Tibial artery (tissue), 4 donors: ENCODE data around the gene ZNG1A.
"Not testable (repeated sequence)": the region's sequence is repeated elsewhere in the genome, so short reads cannot be mapped to it uniquely, and the experiment has no call there.

Source experiments
- DNase-seq, 2 donors: peaks; one replicate each; pipeline ENCODE4 v3.0.0-alpha.2; 2019
- H3K27ac ChIP-seq, 2 donors: fragments of 200-600 bp; sonication (generic) in 1 of 2; 1 replicate in 1 of 2; 2 replicates in 1 of 2; pipeline ENCODE4 v1.5.1; 2018 to 2019; ENCODE audit warnings: mild to moderate bottlenecking in 1 of 2
- H3K27me3 ChIP-seq, 2 donors: fragments of 200-600 bp; sonication (generic) in 1 of 2; one replicate each; pipeline versions ENCODE4 v1.5.1 to v1.6.0; 2016 to 2019
- H3K36me3 ChIP-seq, 3 donors: fragments of 200-600 bp; sonication (generic) in 2 of 3; one replicate each; pipeline ENCODE4 v1.5.1; 2016 to 2019; ENCODE audit warnings: mild to moderate bottlenecking in 2 of 3
- H3K4me1 ChIP-seq, 4 donors: fragments of 200-600 bp; sonication (generic) in 2 of 4; 1 replicate in 3 of 4; 2 replicates in 1 of 4; pipeline ENCODE4 v1.5.1; 2016 to 2019
- H3K4me3 ChIP-seq, 2 donors: fragments of 200-600 bp; sonication (generic) in 1 of 2; 1 replicate in 1 of 2; 2 replicates in 1 of 2; pipeline ENCODE4 v1.5.1; 2018 to 2019; ENCODE audit warnings: mild to moderate bottlenecking in 2 of 2
- H3K9me3 ChIP-seq, 3 donors: fragments of 200-600 bp; sonication (generic) in 1 of 3; one replicate each; pipeline ENCODE4 v1.5.1; 2016 to 2019
- intact Hi-C: fragments of 100-400 bp; cut with DNase I; formaldehyde crosslinking; loops from one replicate; pipeline ENCODE4 v1.15.0; 2023; ENCODE audit warnings: low total_unique reads

The ZNG1A gene

DNA sequence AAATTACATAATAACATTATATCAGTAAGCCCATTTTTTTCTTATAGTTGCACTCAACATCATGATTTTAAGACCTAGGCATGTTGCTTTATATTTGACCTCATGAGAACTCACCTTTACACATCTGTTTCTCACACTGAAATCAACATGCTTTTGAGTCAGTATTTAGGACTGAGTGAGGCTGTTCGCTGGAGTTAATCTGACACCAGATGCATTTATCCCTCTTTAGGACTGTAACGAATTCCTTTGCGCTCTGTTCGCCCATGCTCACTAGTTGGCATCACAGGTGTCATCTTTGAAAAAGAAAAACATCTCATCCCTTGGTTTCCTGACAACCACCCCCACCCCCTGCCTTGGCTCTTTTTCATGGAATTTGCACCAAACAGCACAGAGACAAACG, 84.9 kb downstream of the ZNG1A start:
- H3K4me1 ChIP-seq, H3K27ac ChIP-seq, H3K9me3 ChIP-seq, H3K4me3 ChIP-seq, H3K36me3 ChIP-seq, H3K27me3 ChIP-seq, intact Hi-C loops, DNase-seq: not testable (repeated sequence)

DNA sequence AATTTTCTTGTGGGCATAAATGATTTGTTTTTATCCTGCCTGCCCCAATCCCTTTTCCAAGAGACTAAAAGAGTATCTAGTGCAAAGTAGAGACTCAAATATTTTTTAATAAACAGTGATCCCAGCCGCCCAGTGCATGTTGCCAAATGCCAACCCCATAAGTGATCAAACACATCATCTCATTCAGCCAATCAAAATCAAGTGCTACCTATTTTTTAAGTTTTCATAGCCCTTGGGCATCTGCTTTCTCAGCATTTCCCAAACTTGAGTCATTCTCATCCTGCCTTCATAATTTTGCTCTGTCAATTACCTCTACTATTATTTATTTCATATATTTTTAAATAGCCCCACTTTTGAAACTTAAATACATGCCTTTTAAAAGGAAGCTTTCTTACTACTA, 88.0 kb downstream of the ZNG1A start:
- DNase-seq, H3K4me1 ChIP-seq, intact Hi-C loops, H3K27ac ChIP-seq, H3K27me3 ChIP-seq, H3K9me3 ChIP-seq, H3K4me3 ChIP-seq, H3K36me3 ChIP-seq: not testable (repeated sequence)

DNA sequence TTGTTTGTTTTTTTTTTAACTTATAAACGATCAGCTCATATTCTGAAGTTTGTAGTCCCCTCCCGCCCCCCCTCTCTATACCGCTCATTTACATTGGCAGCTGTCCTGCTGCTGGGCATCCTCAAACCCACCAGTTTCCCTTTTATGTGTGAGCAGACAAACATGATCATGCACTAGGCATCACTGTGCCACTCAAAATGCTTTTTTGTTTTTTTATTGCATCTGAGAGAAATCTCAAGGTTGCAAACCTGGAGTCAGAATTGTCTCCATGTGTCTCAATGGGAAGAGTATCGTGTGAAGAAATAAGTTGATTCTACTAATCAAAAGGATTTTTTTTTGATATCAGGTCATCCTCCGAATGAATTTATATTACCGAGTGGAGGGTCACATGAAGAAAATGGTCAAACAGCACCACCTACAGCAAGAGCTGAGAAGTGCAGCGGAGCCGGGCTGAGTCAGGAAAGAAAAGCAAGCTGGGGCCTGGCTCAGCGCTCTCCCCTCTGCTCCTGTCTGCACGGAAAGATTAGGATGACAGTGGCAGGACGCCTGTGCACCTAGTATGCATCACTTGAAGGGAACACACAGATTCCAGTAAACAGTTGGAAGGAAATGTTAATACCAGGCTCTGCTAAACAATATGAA, 90.3 kb downstream of the ZNG1A start:
- intact Hi-C loops, H3K4me1 ChIP-seq, H3K9me3 ChIP-seq, H3K27ac ChIP-seq, H3K27me3 ChIP-seq, H3K4me3 ChIP-seq, H3K36me3 ChIP-seq, DNase-seq: not testable (repeated sequence)

DNA sequence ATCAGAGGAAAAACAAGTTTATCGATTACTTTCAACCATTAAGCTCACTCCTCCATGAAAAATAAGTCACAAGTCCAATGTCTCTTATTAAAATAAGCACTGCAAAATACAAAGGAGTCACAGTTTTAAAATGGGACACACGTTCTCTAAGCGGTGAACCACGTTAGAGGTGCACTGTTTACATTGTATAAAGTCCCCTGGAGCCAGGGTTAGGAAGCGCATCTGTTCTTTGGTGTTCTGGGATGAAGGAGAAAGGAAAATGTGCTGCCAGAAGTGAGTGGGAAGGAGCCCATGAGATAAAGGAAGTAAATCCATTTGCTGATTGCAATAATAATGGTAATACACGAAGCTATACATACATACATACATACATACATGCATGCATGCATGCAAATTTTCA, 91.0 kb downstream of the ZNG1A start:
- H3K4me3 ChIP-seq, H3K27me3 ChIP-seq, H3K36me3 ChIP-seq, H3K27ac ChIP-seq, intact Hi-C loops, DNase-seq, H3K4me1 ChIP-seq, H3K9me3 ChIP-seq: not testable (repeated sequence)

DNA sequence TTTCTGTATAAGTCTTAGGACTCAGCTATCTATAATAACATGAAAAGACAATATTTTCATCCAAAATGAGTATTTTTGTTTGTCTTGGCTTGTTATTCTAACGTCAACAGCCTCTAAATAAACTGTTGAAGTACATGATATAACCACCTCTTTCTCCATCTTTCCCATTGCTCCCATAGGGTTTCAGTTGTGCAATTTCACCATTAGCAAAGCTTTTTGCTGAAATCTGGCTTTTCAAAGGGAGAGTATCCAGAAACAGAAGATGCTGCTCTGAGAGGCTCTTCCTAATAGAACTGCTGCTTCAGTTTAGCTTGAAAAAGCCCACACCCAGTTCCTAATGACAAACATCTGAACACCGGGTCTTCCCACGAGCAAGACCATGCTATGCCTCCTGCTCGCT, 91.8 kb downstream of the ZNG1A start:
- H3K27ac ChIP-seq, H3K36me3 ChIP-seq, H3K27me3 ChIP-seq, intact Hi-C loops, DNase-seq, H3K9me3 ChIP-seq, H3K4me1 ChIP-seq, H3K4me3 ChIP-seq: not testable (repeated sequence)

DNA sequence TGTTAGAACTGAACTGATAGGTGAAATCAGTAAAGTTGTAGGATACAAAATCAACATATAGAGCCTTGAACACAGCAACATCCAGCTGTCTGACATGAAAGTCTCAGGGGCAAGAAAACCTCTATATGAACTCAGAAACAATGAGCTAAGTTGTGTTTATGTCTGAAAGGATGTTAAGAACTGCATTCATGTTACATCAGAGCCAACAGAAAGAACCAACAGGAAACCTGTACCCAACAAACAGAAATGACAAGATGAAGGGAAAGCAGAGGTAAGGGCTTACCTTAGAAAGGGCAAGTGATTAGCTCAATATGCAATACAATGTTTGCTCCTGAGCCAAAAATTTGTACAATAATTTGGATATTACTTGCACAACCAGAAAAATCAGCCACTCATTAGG, 92.2 kb downstream of the ZNG1A start:
- intact Hi-C loops, H3K9me3 ChIP-seq, H3K27ac ChIP-seq, H3K4me3 ChIP-seq, H3K27me3 ChIP-seq, H3K36me3 ChIP-seq, DNase-seq, H3K4me1 ChIP-seq: not testable (repeated sequence)

DNA sequence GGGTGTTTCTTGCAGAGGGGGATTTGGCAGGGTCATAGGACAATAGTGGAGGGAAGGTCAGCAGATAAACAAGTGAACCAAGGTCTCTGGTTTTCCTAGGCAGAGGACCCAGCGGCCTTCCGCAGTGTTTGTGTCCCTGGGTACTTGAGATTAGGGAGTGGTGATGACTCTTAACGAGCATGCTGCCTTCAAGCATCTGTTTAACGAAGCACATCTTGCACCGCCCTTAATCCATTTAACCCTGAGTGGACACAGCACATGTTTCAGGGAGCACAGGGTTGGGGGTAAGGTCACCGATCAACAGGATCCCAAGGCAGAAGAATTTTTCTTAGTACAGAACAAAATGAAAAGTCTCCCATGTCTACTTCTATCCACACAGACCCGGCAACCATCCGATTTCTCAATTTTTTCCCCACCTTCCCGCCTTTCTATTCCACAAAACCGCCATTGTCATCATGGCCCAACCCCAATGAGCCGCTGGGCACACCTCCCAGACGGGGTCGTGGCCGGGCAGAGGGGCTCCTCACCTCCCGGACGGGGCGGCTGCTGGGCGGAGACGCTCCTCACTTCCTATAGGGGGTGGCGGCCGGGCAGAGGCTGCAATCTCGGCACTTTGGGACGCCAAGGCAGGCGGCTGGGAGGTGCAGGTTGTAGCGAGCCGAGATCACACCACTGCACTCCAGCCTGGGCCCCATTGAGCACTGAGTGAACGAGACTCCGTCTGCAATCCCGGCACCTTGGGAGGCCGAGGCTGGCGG, 95.7 kb downstream of the ZNG1A start:
- H3K4me3 ChIP-seq, H3K4me1 ChIP-seq, DNase-seq, H3K36me3 ChIP-seq, H3K27ac ChIP-seq, H3K9me3 ChIP-seq, H3K27me3 ChIP-seq, intact Hi-C loops: not testable (repeated sequence)

DNA sequence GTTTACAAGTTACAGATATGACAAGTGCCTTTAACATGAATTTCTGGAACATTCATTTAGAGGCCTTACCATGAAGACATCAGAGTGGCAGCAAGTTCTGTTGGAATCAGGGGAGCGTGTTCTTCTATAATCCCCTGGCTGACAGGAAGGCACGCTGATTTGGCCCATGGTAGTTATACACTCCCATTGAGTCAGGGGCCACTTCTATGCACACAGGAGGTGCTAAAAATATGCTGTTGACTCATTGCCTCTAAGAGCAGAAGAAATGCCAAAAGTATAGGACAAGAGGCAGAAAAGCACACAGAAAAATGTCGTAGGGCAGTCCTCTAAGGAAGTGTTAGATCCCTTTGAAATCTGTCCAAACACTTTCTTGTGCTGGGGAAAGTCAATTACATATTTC, 100.5 kb downstream of the ZNG1A start:
- H3K4me3 ChIP-seq, intact Hi-C loops: not testable (repeated sequence)

DNA sequence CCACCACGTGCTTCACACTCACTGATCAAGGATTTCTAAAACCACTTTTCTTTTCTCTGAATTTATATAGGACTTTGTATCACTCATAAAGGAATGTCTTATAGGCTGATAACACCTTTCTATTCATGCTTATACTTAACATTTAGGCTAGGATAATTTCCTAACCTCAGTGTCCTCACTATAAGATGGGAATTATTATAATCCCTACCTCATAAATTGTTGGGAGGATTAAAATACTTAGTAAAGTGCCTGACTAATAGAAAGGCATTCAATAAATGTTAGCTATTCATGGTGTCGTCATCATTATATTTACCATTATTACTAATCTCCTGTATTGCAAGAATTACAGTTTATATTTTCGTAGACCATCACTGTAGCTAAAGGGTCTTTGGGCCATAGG, 102.5 kb downstream of the ZNG1A start:
- H3K27me3 ChIP-seq, H3K36me3 ChIP-seq, H3K4me1 ChIP-seq, H3K9me3 ChIP-seq, H3K4me3 ChIP-seq, intact Hi-C loops, DNase-seq, H3K27ac ChIP-seq: not testable (repeated sequence)

More for the DNA sequence above, 100.5 kb downstream of the ZNG1A start:
- not testable (repeated sequence) for DNase-seq, H3K36me3 ChIP-seq, H3K27ac ChIP-seq, H3K9me3 ChIP-seq, H3K27me3 ChIP-seq, H3K4me1 ChIP-seq

DNA sequence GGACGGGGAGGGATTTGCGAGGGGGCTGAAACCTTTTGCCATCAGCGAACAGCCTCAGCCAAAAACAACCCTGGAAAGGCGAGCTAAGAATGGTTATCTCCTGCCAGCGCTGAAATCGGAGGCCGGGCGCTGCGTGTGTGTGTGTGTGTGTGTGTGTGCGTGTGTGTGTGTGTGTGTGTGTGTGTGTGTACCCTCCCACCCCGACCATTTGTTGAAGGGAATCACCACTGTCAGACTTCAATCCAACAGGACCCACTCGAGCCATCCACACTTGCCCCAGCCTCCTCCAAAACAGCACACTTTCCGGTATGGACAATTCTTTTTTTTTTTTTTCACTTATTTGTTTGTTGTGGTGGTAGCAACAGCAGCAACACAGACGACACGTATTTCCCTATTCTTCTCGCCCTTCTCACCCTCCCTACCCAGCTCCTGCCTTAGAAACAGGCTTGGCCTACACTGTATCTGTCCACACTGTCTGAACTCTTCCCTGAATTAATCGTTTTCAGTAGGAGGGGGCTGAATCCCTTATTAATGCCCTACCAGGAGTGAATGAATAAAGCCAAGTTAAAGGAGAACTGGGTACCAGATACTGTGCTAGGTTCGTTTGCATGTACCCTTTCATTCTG, 104.8 kb downstream of the ZNG1A start:
- H3K36me3 ChIP-seq, intact Hi-C loops, H3K27ac ChIP-seq, H3K9me3 ChIP-seq, H3K27me3 ChIP-seq, DNase-seq, H3K4me1 ChIP-seq: not testable (repeated sequence)
- H3K4me3 ChIP-seq, result peak overlapping the region; percentile 47 to 56

DNA sequence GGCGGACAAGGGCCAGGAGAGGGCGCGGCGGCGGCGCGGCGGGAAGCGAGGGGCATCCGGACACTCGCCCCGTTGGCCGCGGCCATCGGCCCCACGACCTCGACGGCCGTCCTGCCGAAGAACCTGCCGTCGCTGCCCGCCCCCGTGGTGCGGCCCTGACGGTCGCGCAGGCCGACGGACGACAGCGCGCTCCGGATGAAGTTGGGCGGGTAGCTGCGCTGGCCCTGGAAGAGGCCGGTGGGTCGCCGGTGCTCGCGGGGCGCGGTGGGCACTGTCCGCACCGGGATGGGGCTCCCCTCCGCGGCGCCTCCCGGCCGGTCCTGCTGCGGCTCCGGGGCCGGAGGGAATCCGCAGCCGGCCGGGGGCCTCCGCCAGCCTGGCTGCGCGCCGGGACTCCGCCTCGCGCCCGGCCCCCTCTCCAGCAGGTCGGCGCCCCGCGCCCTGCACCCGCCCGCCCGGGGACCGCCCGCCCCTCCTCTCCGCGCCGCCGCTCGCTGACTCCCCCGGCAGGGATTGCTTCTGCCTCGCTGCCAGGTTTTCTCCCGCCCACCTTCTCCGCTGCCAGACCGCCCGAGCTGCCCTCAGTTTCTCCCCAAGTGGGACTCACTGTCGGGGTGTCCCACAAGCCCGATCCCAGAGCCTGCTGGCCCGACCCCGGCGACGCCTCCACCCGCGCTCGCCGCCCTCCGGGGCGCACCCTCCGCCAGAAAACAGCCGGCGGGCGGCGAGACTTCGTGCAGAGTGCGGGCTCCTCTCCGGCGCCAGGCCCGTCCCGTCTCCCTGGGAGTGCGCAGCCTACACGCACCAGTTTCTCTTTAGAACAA, 105.6 kb downstream of the ZNG1A start:
- intact Hi-C loops, result not testable (repeated sequence)

More for the DNA sequence above, 105.6 kb downstream of the ZNG1A start:
- H3K36me3 ChIP-seq, H3K27ac ChIP-seq, H3K9me3 ChIP-seq, H3K4me1 ChIP-seq, H3K27me3 ChIP-seq: not testable (repeated sequence)
- peak overlapping the region; percentile 47 to 56 for H3K4me3 ChIP-seq
- peak in 1 of 2 donors; percentile 58 for DNase-seq
